ENCODE data around the gene ZNF598.

Gene ZNF598

GRCh38 chr16:2045965-2046892, 36.6 kb upstream of the ZNF598 start:
- Mint-ChIP-seq H3K27ac (peak overlapping the region; percentile 81), H3K27me3 (no peaks in the 10 kb centered on the region), H3K4me1 (ENCODE audit: low read depth) (peaks cover 46% of the 10 kb centered on the region), H3K9me3 (no peaks in the 10 kb centered on the region), H3K36me3 (ENCODE audit: low read depth) (peaks cover 39% of the 10 kb centered on the region), H3K4me3 (peak overlapping the region; percentile 92)
- intact Hi-C loops (cut with micrococcal nuclease): no loop called here

- H3K27me3 Mint-ChIP-seq: no peaks in the 10 kb centered on the region
- H3K9me3 Mint-ChIP-seq: no peaks in the 10 kb centered on the region
- H3K36me3 Mint-ChIP-seq (ENCODE audit: low read depth): peaks cover 22% of the 10 kb centered on the region
- intact Hi-C loops (cut with micrococcal nuclease): no loop called here
- peaks cover 48% of the 10 kb centered on the region for H3K4me1 Mint-ChIP-seq (ENCODE audit: low read depth)
- peak overlapping the region; percentile 58 for H3K27ac Mint-ChIP-seq
- peak overlapping the region; percentile 59 for H3K4me3 Mint-ChIP-seq
Measured at GRCh38 chr16:2044541-2044940, 34.9 kb upstream of the ZNF598 start.

GRCh38 chr16:2043667-2044451, 34.2 kb upstream of the ZNF598 start:
- Mint-ChIP-seq H3K36me3 (ENCODE audit: low read depth) (peaks cover 18% of the 10 kb centered on the region), H3K4me1 (ENCODE audit: low read depth) (peaks cover 54% of the 10 kb centered on the region), H3K4me3 (peak overlapping the region; percentile 59), H3K9me3 (no peaks in the 10 kb centered on the region), H3K27ac (peak overlapping the region; percentile 58), H3K27me3 (no peaks in the 10 kb centered on the region)
- intact Hi-C loops (cut with micrococcal nuclease): no loop called here

- Mint-ChIP-seq H3K27me3 (no peaks in the 10 kb centered on the region), H3K27ac (peak overlapping the region; percentile 58), H3K4me3 (no peak overlapping the region), H3K9me3 (no peaks in the 10 kb centered on the region), H3K36me3 (ENCODE audit: low read depth) (peaks cover 15% of the 10 kb centered on the region), H3K4me1 (ENCODE audit: low read depth) (peaks cover 48% of the 10 kb centered on the region)
- intact Hi-C loops (cut with micrococcal nuclease): no loop called here
Measured at GRCh38 chr16:2042986-2043666, 33.5 kb upstream of the ZNF598 start.

GRCh38 chr16:2042171-2042985, 32.8 kb upstream of the ZNF598 start:
- peak overlapping the region; percentile 58 for H3K27ac Mint-ChIP-seq
- peaks cover 52% of the 10 kb centered on the region for H3K4me1 Mint-ChIP-seq (ENCODE audit: low read depth)
- H3K27me3 Mint-ChIP-seq: peaks cover 6% of the 10 kb centered on the region
- no peak overlapping the region for H3K4me3 Mint-ChIP-seq
- H3K9me3 Mint-ChIP-seq: no peaks in the 10 kb centered on the region
- H3K36me3 Mint-ChIP-seq (ENCODE audit: low read depth): peaks cover 11% of the 10 kb centered on the region
- intact Hi-C loops (cut with micrococcal nuclease): no loop called here

GRCh38 chr16:2040787-2041522, 31.3 kb upstream of the ZNF598 start:
- intact Hi-C loops (cut with micrococcal nuclease): no loop called here
- no peak overlapping the region for H3K27ac Mint-ChIP-seq
- peaks cover 38% of the 10 kb centered on the region for H3K4me1 Mint-ChIP-seq (ENCODE audit: low read depth)
- no peaks in the 10 kb centered on the region for H3K9me3 Mint-ChIP-seq
- H3K27me3 Mint-ChIP-seq: peaks cover 10% of the 10 kb centered on the region
- H3K4me3 Mint-ChIP-seq: no peak overlapping the region
- H3K36me3 Mint-ChIP-seq (ENCODE audit: low read depth): peaks cover 7% of the 10 kb centered on the region

GRCh38 chr16:2040041-2040786, 30.6 kb upstream of the ZNF598 start:
- intact Hi-C loops (cut with micrococcal nuclease): no loop called here
- H3K27ac Mint-ChIP-seq: no peak overlapping the region
- H3K36me3 Mint-ChIP-seq (ENCODE audit: low read depth): peaks cover 7% of the 10 kb centered on the region
- H3K4me3 Mint-ChIP-seq: no peak overlapping the region
- peaks cover 10% of the 10 kb centered on the region for H3K27me3 Mint-ChIP-seq
- H3K9me3 Mint-ChIP-seq: no peaks in the 10 kb centered on the region
- peaks cover 38% of the 10 kb centered on the region for H3K4me1 Mint-ChIP-seq (ENCODE audit: low read depth)

- Mint-ChIP-seq H3K27ac (no peak overlapping the region), H3K9me3 (no peaks in the 10 kb centered on the region), H3K4me1 (ENCODE audit: low read depth) (peaks cover 32% of the 10 kb centered on the region), H3K4me3 (no peak overlapping the region), H3K27me3 (peaks cover 16% of the 10 kb centered on the region), H3K36me3 (ENCODE audit: low read depth) (peaks cover 7% of the 10 kb centered on the region)
- intact Hi-C loops (cut with micrococcal nuclease): no loop called here
Measured at GRCh38 chr16:2039274-2040031, 29.8 kb upstream of the ZNF598 start.

GRCh38 chr16:2038382-2039231, 29.0 kb upstream of the ZNF598 start:
- H3K27ac Mint-ChIP-seq: no peak overlapping the region
- intact Hi-C loops (cut with micrococcal nuclease): no loop called here

GRCh38 chr16:2037647-2038381, 28.2 kb upstream of the ZNF598 start:
- Mint-ChIP-seq H3K36me3 (ENCODE audit: low read depth) (no peaks in the 10 kb centered on the region), H3K27ac (no peak overlapping the region), H3K9me3 (no peaks in the 10 kb centered on the region), H3K4me3 (no peak overlapping the region), H3K4me1 (ENCODE audit: low read depth) (peaks cover 28% of the 10 kb centered on the region), H3K27me3 (peaks cover 26% of the 10 kb centered on the region)
- intact Hi-C loops (cut with micrococcal nuclease): no loop called here

More at GRCh38 chr16:2038382-2039231, 29.0 kb upstream of the ZNF598 start:
- Mint-ChIP-seq H3K4me3 (no peak overlapping the region), H3K27me3 (peaks cover 20% of the 10 kb centered on the region), H3K4me1 (ENCODE audit: low read depth) (peaks cover 28% of the 10 kb centered on the region), H3K9me3 (no peaks in the 10 kb centered on the region), H3K36me3 (ENCODE audit: low read depth) (peaks cover 7% of the 10 kb centered on the region)
